ENCODE results near the gene RPS21. TPM values are rescaled to one million over a fixed set of nuclear protein-coding genes. Genes with fewer than 3 reads are reported as not detected.

The RPS21 gene
- total and polyA plus RNA-seq, 12 donors = 438 to 4,794 (median 1,602) TPM

DNA sequence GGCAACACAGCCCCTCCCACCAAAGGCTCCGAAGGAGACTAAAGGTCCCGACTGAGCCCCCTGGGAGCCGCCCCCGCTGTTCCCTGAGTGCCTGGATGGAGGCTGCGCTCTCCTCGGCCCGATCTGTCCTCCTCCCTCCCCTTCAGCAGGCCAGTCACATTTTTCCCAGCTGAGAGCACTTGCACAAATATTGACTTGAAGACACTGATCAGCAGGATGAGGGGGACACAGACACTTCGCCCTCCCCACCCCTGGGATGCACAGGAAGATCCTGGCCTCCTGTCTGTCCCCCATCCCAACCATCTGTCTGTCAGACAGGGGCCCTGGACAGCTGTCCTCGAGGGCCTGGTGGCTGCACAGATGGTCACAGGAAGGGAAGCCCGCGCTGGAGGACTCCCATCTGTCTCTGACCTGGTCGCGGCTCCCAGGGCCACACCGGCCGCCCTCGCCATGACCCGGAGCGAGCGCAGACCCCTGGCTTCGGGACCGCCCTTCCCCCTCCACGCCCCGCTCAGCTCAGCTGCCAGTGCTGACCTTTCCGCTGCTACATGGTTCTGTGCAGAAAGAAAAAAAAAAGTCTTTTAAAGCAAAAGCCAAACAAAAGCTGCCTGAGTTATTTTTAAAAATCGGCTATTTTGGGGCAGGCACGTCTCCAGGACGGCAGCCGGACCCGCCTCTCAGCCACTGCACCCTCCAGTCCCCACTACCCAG lies 30.9 kb upstream of the RPS21 start:
- Histone ChIP-seq H3K27me3 (no peaks in the 10 kb centered on the region), H3K4me3 (peak overlapping the region in 1 of 4 donors; percentile 45), H3K9me3 (replicated peaks in 1 of 3) (no peaks in the 10 kb centered on the region), H3K4me1 (replicated peaks in 1 of 2) (peaks cover 52 to 55% of the 10 kb centered on the region in 2 donors), H3K36me3 (replicated peaks in 1 of 2) (peaks cover 0 to 12% of the 10 kb centered on the region in 2 donors), H3K27ac (peak overlapping the region; percentile 58 to 90 (median 88))
- 15 to 26% (median 20%) methylated on average over 20 to 29 of the region's 29 CpGs for WGBS, 4 donors
- intact Hi-C loops (cut with DNase I) = loop anchor here in 1 of 2 donors (10.0 kb wide), 1 partner anchor 51 kb away; the partner anchor contains the start of gene ADRM1
- peak in 5 of 7 donors; percentile 46 to 66 (median 54) for DNase-seq
- peak in 1 of 2 donors; percentile 32 for TF ChIP-seq POLR2A (IDR thresholded peaks at IDR 0.05)
- TF ChIP-seq, protein P1, sequence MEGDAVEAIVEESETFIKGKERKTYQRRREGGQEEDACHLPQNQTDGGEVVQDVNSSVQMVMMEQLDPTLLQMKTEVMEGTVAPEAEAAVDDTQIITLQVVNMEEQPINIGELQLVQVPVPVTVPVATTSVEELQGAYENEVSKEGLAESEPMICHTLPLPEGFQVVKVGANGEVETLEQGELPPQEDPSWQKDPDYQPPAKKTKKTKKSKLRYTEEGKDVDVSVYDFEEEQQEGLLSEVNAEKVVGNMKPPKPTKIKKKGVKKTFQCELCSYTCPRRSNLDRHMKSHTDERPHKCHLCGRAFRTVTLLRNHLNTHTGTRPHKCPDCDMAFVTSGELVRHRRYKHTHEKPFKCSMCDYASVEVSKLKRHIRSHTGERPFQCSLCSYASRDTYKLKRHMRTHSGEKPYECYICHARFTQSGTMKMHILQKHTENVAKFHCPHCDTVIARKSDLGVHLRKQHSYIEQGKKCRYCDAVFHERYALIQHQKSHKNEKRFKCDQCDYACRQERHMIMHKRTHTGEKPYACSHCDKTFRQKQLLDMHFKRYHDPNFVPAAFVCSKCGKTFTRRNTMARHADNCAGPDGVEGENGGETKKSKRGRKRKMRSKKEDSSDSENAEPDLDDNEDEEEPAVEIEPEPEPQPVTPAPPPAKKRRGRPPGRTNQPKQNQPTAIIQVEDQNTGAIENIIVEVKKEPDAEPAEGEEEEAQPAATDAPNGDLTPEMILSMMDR (IDR thresholded peaks at IDR 0.05) = no peak

DNA sequence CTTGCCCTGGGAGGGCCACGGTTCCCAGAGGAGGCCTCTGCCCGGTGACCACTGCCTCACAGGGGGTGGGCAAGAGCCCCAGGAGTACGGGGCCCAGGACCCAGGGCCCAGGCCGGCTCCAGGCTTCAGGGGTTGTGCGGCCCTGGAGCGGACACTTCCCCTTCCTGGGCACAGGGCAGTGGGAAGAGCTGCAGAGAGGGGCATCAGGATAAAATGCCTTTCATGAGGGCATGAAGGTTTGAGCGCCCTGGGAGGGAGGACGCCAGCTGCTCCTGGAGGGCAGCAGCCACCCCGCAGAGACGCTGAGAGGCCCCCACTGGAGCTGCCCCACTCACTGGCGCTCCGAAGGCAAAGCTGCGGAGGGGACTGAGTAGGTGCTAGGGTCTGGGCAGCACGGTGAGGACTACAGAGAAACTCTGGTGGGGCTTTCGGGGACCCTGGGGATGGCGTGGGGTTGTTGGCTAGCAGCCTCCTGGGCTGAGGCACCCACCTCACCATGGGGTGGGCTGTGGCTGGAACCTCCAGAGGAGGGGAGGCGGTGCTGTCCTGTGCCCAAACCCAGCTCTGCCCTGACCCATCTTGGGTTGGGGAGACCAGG lies 30.2 kb upstream of the RPS21 start:
- Histone ChIP-seq H3K27ac (peak overlapping the region; percentile 58 to 90 (median 88)), H3K9me3 (replicated peaks in 1 of 3) (no peaks in the 10 kb centered on the region), H3K4me1 (replicated peaks in 1 of 2) (peaks cover 52 to 55% of the 10 kb centered on the region in 2 donors), H3K4me3 (peak overlapping the region in 1 of 4 donors; percentile 45), H3K36me3 (replicated peaks in 1 of 2) (peaks cover 0 to 5% of the 10 kb centered on the region in 2 donors), H3K27me3 (no peaks in the 10 kb centered on the region)
- intact Hi-C loops (cut with DNase I) = loop anchor here in 1 of 2 donors (10.0 kb wide), 1 partner anchor 52 kb away; the partner anchor contains the start of gene ADRM1
- TF ChIP-seq POLR2A (IDR thresholded peaks at IDR 0.05) = no peak
- TF ChIP-seq, protein P1 (IDR thresholded peaks at IDR 0.05) = no peak
- 34 to 55% (median 43%) methylated on average over 14 to 17 of the region's 17 CpGs for WGBS, 4 donors
- no peak for DNase-seq

DNA sequence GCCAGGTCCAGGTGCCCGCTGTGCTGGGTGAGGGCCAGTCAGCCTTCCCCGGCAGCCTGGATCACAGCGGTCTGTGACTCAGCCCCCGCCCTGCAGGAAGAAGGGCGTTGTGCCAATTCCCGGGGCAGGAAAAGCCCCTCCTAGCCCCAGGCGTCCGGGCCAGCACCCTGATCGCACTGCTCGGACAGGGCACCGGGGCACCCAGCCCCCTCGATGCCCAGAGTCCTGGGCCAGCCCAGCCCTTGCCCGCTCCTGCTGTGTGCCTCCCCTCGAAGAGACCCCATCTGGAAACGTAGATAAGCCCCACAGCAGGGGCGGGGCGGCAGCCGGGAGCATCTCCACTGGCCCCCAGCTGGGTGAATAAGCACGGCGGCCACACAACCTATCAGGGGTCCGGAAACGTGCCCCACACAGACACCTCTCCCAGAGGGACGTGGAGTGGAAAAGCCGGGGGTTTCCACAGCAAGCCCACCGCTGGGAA lies 29.7 kb upstream of the RPS21 start:
- Histone ChIP-seq H3K27me3 (no peaks in the 10 kb centered on the region), H3K27ac (peak overlapping the region in 4 of 5 donors; percentile 84 to 90 (median 88)), H3K4me3 (peak overlapping the region in 1 of 4 donors; percentile 45), H3K4me1 (replicated peaks in 1 of 2) (peaks cover 52 to 55% of the 10 kb centered on the region in 2 donors), H3K9me3 (replicated peaks in 1 of 3) (no peaks in the 10 kb centered on the region), H3K36me3 (replicated peaks in 1 of 2) (peaks cover 0 to 3% of the 10 kb centered on the region in 2 donors)
- DNase-seq = peak; percentile 70 to 90 (median 85)
- intact Hi-C loops (cut with DNase I) = loop anchor here in 1 of 2 donors (10.0 kb wide), 1 partner anchor 52 kb away; the partner anchor contains the start of gene ADRM1
- WGBS, 4 donors = 14 to 33% (median 17%) methylated on average over 3 to 25 of the region's 25 CpGs
- TF ChIP-seq POLR2A (IDR thresholded peaks at IDR 0.05) = no peak
- TF ChIP-seq, protein P1 (IDR thresholded peaks at IDR 0.05) = no peak

DNA sequence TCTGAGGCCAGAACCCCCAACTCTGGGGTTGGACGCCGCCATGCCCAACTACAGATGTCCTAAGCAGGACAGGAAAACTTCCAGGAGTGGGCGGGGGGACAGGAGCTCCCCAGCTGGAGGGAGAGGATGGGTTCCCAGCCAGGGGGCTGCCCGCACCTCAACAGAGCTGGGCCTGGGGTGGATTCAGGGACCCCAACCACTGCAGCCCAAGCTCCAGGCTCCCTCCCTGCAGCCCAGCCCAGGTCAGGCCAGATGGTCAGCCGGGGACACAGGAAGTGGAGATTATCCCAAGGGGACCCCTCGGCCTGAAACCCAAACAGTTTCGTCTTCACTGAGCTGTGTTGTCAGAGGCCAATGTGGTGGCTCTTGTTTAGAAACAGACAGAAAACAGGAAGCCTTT lies 29.2 kb upstream of the RPS21 start:
- 39 to 61% (median 55%) methylated on average over 5 to 7 of the region's 7 CpGs for WGBS, 4 donors
- intact Hi-C loops (cut with DNase I) = loop anchor here in 1 of 2 donors (10.0 kb wide), 1 partner anchor 53 kb away; the partner anchor contains the start of gene ADRM1
- peak in 2 of 7 donors; percentile 13 to 34 for DNase-seq
- Histone ChIP-seq H3K27ac (peak overlapping the region in 4 of 5 donors; percentile 84 to 90 (median 88)), H3K4me3 (peak overlapping the region in 1 of 4 donors; percentile 45), H3K9me3 (replicated peaks in 1 of 3) (no peaks in the 10 kb centered on the region), H3K27me3 (no peaks in the 10 kb centered on the region), H3K4me1 (replicated peaks in 1 of 2) (peaks cover 52 to 55% of the 10 kb centered on the region in 2 donors), H3K36me3 (replicated peaks in 1 of 2) (peaks cover 0 to 4% of the 10 kb centered on the region in 2 donors)
- TF ChIP-seq, protein P1 (IDR thresholded peaks at IDR 0.05) = no peak
- no peak for TF ChIP-seq POLR2A (IDR thresholded peaks at IDR 0.05)

All from adrenal gland (tissue), 12 donors.